ENCODE measurements around the gene PNKD.

- TF ChIP-seq CTCF (conservative IDR thresholded peaks at IDR 0.05; ENCODE audit: low read depth, low read length), result no peak
- TF ChIP-seq EZH2 (IDR thresholded peaks at IDR 0.05; ENCODE audit: low read length, unreplicated experiment), result no peak
These were observed 97.8 kb downstream of the PNKD start for GRCh38 chr2:218368150-218368528.
